IPS-18a (cell line): Measurements from ENCODE around the gene PPP2R3B.

Experiments used
- H3K27ac ChIP-seq: one replicate; pipeline ENCODE4 v1.5.1; 2013; ENCODE audit warnings: low read length
- H3K27me3 ChIP-seq: one replicate; pipeline ENCODE4 v1.6.1; 2013; ENCODE audit warnings: mild to moderate bottlenecking, low read length; ENCODE audit not compliant: control insufficient read depth, insufficient read depth
- H3K36me3 ChIP-seq: one replicate; pipeline ENCODE4 v1.6.1; 2013; ENCODE audit warnings: low read depth, low read length; ENCODE audit not compliant: control insufficient read depth
- H3K4me1 ChIP-seq: one replicate; pipeline ENCODE4 v1.6.1; 2013; ENCODE audit warnings: low read depth, low read length; ENCODE audit not compliant: control insufficient read depth
- H3K4me3 ChIP-seq: one replicate; pipeline ENCODE4 v1.5.1; 2013; ENCODE audit warnings: low read length
- H3K9ac ChIP-seq: one replicate; pipeline ENCODE4 v1.6.1; 2013; ENCODE audit warnings: mild to moderate bottlenecking, low read length, moderate library complexity
- H3K9me3 ChIP-seq: one replicate; pipeline ENCODE4 v1.6.1; 2013; ENCODE audit warnings: low read depth, low read length; ENCODE audit not compliant: control insufficient read depth

Gene PPP2R3B

DNA sequence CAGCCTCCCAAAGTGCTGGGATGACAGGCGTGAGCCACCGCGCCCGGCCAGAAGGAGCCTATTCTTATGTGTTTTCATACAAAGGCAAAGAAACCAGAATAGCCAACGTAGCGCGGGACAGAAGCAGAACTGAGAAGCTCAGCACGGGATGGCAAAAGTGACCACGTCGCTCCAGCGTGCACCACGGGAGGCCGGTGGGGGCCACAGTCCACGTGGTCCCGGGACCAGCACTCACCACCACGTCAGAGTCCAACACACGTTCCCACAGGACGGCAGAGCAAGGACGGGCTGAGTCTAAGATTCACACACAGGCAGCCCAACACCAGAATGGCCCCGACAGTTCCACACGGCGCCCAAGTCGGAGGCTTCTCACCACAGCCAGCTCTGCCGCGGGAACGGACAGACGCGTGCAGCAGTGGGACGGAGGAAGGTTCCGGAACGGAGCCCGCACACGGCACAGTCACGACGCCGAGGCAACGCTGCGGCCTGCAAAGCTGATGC is 49.3 kb downstream of the PPP2R3B start:
- Histone ChIP-seq H3K36me3 (peaks cover 5% of the 10 kb centered on the region), H3K4me3 (no peak overlapping the region)

GRCh38 chrX:336227-336626 is 50.5 kb downstream of the PPP2R3B start:
- Histone ChIP-seq H3K27me3 (no peaks in the 10 kb centered on the region), H3K36me3 (peaks cover 5% of the 10 kb centered on the region), H3K9ac (no peak overlapping the region), H3K4me3 (no peak overlapping the region), H3K4me1 (no peaks in the 10 kb centered on the region), H3K9me3 (no peaks in the 10 kb centered on the region), H3K27ac (no peak overlapping the region)

More for the DNA sequence above, 49.3 kb downstream of the PPP2R3B start:
- Histone ChIP-seq H3K9me3 (no peaks in the 10 kb centered on the region), H3K9ac (no peak overlapping the region), H3K27me3 (no peaks in the 10 kb centered on the region), H3K4me1 (no peaks in the 10 kb centered on the region), H3K27ac (no peak overlapping the region)

GRCh38 chrX:335758-336155 is 51.0 kb downstream of the PPP2R3B start:
- H3K9ac ChIP-seq: no peak overlapping the region
- H3K27me3 ChIP-seq: peaks cover under 1% of the 10 kb centered on the region
- no peaks in the 10 kb centered on the region for H3K4me1 ChIP-seq
- no peak overlapping the region for H3K27ac ChIP-seq
- H3K9me3 ChIP-seq: no peaks in the 10 kb centered on the region
- H3K36me3 ChIP-seq: peaks cover 5% of the 10 kb centered on the region
- no peak overlapping the region for H3K4me3 ChIP-seq

DNA sequence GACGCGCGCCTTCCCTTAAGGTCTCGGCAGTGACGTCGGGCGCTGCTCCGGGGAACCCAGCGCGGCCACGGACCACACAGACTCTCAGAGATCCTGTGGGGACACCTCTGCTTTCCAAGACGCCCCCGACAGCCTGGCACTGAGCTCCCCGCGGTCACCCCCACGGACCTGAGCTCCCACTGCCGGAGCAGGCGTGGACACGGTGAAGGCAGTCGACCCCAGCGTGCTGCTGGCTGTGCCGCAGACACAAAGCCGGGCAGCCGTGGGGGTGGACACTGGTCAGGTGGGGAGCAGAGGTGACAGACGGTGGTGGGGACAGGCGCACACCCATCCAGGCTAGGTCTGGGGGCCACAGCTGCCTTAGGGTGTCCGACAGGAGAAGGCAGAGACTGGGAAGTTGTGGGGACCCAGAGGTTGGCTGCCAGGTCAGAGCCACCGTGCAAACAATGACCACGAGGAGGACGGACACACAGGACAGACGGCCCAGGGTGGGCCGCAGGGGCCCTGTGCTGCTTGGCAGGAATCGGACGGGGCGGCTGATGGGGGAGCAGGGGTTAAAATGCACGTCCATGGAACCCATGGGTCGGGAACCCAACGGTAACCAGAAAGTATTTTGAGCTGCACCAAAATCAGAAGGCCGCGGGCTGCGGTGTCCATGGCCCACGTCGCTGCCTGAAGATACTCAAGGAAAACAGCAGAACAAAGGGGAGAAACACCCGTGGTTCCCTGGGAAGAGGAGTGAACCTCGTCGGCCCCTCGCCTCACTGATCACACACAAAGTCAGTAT is 51.5 kb downstream of the PPP2R3B start:
- peaks cover 5% of the 10 kb centered on the region for H3K36me3 ChIP-seq
- no peak overlapping the region for H3K4me3 ChIP-seq
- peaks cover 5% of the 10 kb centered on the region for H3K27me3 ChIP-seq
- no peak overlapping the region for H3K27ac ChIP-seq
- no peak overlapping the region for H3K9ac ChIP-seq
- H3K4me1 ChIP-seq: no peaks in the 10 kb centered on the region
- no peaks in the 10 kb centered on the region for H3K9me3 ChIP-seq

- Histone ChIP-seq H3K9ac (no peak overlapping the region), H3K4me1 (no peaks in the 10 kb centered on the region), H3K36me3 (peaks cover 5% of the 10 kb centered on the region), H3K27me3 (peaks cover 5% of the 10 kb centered on the region), H3K9me3 (no peaks in the 10 kb centered on the region), H3K27ac (no peak overlapping the region), H3K4me3 (no peak overlapping the region)
These were observed 52.3 kb downstream of the PPP2R3B start for GRCh38 chrX:334331-334891.

- Histone ChIP-seq H3K36me3 (peaks cover 5% of the 10 kb centered on the region), H3K9me3 (no peaks in the 10 kb centered on the region), H3K27me3 (peaks cover 5% of the 10 kb centered on the region), H3K27ac (no peak overlapping the region), H3K4me1 (no peaks in the 10 kb centered on the region), H3K4me3 (no peak overlapping the region), H3K9ac (no peak overlapping the region)
These were observed 52.9 kb downstream of the PPP2R3B start for GRCh38 chrX:333611-334311.

DNA sequence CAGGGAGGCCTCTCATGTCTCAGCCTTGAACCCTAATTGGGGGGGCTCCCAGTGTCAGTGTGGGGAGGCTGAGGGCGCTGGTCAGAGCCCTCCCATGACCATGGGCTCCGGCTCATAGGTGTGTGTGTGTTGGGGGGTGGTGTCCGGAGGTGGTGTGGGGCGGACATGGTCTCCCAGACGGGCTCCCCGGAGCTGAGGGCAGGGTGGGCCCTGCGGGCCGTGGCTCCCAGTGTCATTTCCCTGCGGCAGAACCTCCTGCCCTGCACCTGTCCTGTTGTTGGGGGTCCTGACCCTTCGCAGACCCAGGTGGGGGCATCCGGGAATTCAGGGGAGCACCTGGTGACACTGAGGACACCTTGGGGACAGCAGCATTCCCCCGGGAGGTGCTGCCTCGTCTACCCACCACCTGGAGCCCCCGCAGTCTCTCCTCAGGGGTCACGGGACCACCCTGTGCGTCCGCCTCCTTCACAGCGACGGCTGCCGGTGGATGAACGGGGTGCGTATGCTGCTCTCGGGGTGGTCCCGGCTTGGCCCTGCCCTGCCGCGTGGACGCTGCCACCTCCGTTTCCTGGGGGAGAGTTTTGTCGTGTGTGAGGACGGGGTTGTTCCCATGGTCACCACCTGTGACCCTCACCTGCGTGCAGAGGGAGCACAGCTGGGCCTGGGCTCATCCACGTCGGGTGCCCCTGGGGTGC is 53.6 kb downstream of the PPP2R3B start:
- no peaks in the 10 kb centered on the region for H3K4me1 ChIP-seq
- peaks cover 5% of the 10 kb centered on the region for H3K27me3 ChIP-seq
- H3K27ac ChIP-seq: no peak overlapping the region
- H3K36me3 ChIP-seq: peaks cover 5% of the 10 kb centered on the region
- H3K9ac ChIP-seq: no peak overlapping the region
- H3K9me3 ChIP-seq: no peaks in the 10 kb centered on the region
- no peak overlapping the region for H3K4me3 ChIP-seq

GRCh38 chrX:332496-332860 is 54.2 kb downstream of the PPP2R3B start:
- H3K36me3 ChIP-seq: peaks cover 3% of the 10 kb centered on the region
- H3K27ac ChIP-seq: no peak overlapping the region
- no peaks in the 10 kb centered on the region for H3K9me3 ChIP-seq
- H3K4me1 ChIP-seq: no peaks in the 10 kb centered on the region
- no peak overlapping the region for H3K4me3 ChIP-seq
- peaks cover 5% of the 10 kb centered on the region for H3K27me3 ChIP-seq
- no peak overlapping the region for H3K9ac ChIP-seq

DNA sequence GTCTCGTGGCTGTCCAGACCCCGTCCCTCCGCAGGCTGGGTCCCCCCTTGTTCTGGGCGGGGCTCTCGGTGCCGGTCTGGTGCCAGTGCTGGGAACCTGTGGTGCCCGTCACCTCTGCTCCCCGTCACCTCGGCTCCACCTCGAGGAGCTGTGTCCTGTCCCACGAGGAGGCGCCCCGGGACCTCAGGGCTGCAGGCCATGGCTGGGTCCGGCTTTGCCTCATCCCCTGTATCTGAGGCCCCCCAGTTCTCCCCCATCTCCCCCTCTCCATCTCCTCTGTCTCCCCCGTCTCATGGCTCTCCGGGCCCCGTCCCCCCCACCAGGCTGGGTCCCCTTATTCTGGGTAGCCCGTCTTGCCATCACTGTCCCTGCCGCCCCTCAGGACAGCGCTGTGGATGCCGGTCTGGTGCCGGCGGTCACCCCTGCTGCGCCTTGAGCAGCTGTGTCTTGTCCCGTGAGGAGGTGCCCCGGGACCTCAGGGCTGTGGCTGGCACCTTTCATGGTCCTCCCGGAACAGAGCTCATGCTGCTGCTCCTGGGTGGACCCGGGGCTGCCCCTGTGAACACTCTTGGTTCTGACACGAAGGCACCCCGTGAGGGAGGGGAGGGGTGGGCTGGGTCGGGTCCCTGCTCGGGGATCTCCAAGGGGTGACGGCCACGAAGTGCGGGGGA is 54.7 kb downstream of the PPP2R3B start:
- peak overlapping the region; percentile 22 for H3K4me3 ChIP-seq
- H3K27ac ChIP-seq: no peak overlapping the region
- no peaks in the 10 kb centered on the region for H3K9me3 ChIP-seq
- H3K36me3 ChIP-seq: no peaks in the 10 kb centered on the region
- H3K27me3 ChIP-seq: peaks cover 5% of the 10 kb centered on the region
- H3K4me1 ChIP-seq: no peaks in the 10 kb centered on the region
- no peak overlapping the region for H3K9ac ChIP-seq

DNA sequence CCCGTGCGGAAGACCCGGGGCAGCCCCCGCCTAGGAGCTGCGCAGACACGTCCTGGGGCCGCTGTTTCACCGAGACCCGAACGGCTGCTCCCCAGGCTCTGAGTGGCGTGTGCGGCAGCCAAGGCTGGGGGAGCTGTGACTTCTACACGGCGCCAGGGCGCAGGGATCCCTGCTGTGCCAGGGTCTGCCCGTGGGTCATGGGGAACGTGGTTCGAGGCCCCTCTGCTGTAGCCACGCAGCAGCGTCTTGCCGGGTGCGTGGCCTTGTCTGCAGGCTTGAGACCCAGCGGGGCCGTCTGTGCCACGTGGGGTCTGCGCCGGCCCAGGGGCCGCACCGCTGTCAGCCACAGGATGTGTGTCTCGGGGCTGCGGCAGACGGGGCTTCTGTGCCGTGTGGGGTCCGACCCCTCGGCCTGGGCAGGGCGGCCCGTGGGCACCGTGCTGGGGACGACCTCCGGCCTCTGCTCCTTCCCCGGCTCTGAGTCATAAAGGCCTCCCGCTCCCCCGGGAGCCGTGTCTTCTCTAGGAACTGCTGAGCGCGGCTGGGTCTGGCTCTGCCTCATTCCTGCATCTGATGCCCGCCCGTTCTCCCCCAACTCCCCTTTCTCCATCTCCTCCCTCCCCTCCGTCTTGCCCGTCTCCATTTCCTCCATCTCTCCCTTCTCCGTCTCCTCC is 55.4 kb downstream of the PPP2R3B start:
- Histone ChIP-seq H3K4me3 (peak overlapping the region; percentile 22), H3K4me1 (no peaks in the 10 kb centered on the region), H3K27ac (no peak overlapping the region), H3K27me3 (peaks cover 5% of the 10 kb centered on the region), H3K36me3 (no peaks in the 10 kb centered on the region), H3K9ac (peak overlapping the region; percentile 17), H3K9me3 (no peaks in the 10 kb centered on the region)
